HL-60/S4 treated with phorbol 12-myristate 13-acetate at 8.2 ng/mL for 4 days and 3 days (cell line): ENCODE data around the gene SGIP1.
"Not testable (repeated sequence)": the region's sequence is repeated elsewhere in the genome, so short reads cannot be mapped to it uniquely, and the experiment has no call there.

Experiments used
- in situ Hi-C: fragments of 300-500 bp; cut with MboI; formaldehyde crosslinking; loops from 2 replicates; pipeline ENCODE4 v1.15.0; 2022; ENCODE audit warnings: low sequenced_read_pairs

SGIP1 gene

GRCh38 chr1:66725885-66726665 is 192.1 kb downstream of the SGIP1 start:
- in situ Hi-C loops = no loop called here

- in situ Hi-C loops = no loop called here
These were observed 194.1 kb downstream of the SGIP1 start for GRCh38 chr1:66728021-66728420.

GRCh38 chr1:66728716-66729115 is 194.8 kb downstream of the SGIP1 start:
- in situ Hi-C loops = not testable (repeated sequence)

DNA sequence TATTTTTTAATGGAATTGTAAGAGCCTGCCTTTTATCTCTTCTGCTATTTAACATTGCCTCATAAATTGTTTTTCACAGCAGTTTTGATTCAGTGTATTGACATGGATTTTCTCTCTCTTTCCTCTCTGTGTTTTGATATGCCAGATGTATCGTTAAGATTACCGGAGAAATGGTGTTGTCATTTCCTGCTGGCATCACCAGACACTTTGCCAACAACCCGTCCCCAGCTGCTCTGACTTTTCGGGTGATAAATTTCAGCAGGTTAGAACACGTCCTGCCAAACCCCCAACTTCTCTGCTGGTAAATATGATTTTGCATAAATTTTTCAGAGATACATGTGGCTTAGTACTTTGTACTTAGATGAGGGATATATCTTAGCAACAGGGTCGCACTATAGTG is 195.2 kb downstream of the SGIP1 start:
- in situ Hi-C loops = no loop called here

DNA sequence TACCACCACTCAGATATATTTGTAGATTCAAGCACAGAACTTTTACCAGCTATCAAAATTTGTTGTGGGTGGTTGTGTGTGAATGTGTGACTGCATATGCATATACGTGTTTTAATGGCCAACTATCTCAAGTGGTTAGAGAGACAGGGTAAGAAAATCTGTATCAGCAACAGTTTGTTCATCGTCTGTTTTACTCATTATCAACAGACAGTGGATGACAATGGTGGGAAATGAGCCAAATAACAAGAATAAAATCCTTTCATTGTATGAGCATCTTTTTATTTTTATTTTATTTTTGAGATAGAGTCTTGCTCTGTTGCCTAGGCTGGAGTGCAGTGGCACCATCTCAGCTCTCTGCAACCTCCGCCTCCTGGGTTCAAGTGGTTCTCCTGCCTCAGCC is 195.6 kb downstream of the SGIP1 start:
- in situ Hi-C loops = no loop called here

DNA sequence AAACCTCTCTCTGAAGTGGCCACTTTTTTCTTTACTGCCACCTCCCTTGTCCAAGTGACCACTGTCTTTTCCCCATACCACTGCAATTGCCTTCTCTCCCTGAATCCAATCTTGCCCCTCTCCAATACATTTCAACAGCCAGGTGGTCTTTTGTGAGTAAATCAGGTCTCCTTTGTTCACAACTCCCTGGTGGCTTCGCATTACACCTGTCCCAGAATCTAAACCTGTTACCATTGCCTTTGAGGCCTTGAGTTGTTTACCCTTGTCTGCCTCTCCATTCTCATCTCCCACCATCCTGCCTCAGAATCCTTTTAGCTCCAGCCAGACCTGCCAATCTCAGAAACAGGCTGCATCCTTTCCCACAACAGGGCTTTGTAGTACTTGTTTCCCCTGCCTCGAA is 196.5 kb downstream of the SGIP1 start:
- in situ Hi-C loops = no loop called here

- in situ Hi-C loops = no loop called here
These were observed 197.4 kb downstream of the SGIP1 start for GRCh38 chr1:66731170-66731865.

GRCh38 chr1:66732407-66733166 is 198.6 kb downstream of the SGIP1 start:
- in situ Hi-C loops = no loop called here

DNA sequence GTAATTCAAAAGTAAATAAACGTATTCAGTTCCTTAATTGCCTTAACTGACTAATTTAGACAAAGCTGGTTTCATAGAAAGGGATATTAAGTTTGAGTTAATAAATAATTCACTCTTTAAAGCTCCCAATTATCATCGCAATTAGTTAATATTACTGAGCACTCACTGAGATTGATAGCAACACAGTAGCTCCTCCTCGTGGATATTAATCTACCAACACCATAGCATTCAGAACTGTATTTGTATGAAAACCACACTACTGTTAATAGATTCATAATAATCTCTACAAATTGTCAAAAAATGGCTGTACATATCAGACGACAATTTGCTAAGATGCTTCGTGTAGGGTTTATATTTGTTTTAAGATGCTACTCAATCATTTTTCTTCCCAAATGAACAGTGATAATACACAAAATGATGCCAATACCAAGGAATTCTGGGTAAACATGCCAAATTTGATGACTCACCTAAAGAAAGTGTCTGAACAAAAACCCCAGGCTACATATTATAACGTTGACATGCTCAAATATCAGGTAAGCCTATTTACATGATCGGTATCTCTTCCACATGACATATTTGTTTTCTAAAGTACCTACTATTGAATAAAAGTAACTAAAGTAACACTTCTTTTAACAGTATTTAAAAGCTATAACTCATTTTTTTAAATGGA is 199.5 kb downstream of the SGIP1 start:
- in situ Hi-C loops = no loop called here

GRCh38 chr1:66734531-66734930 is 200.6 kb downstream of the SGIP1 start:
- in situ Hi-C loops = not testable (repeated sequence)

DNA sequence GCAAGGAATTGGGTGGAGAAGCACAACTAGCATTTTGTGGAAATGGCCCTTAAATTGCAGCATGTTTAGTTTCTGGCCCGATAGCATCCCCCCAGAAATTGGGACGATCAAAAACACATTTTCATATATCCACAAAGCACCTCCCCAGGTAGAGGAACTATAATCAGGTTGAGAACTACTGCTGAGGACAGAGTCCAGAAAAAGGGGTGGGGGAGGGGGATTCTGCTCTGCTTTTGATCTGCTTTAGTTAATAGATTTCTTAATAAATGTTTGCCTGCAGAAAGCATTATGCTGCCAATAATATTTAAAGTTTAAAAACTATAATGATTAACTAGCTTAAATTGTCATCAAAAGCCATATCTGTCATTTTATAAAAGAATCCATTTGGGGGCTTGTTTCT is 203.9 kb downstream of the SGIP1 start:
- in situ Hi-C loops = no loop called here

GRCh38 chr1:66739401-66740157 is 205.6 kb downstream of the SGIP1 start:
- in situ Hi-C loops = no loop called here

- in situ Hi-C loops = no loop called here
These were observed 211.5 kb downstream of the SGIP1 start for GRCh38 chr1:66745451-66745850.

DNA sequence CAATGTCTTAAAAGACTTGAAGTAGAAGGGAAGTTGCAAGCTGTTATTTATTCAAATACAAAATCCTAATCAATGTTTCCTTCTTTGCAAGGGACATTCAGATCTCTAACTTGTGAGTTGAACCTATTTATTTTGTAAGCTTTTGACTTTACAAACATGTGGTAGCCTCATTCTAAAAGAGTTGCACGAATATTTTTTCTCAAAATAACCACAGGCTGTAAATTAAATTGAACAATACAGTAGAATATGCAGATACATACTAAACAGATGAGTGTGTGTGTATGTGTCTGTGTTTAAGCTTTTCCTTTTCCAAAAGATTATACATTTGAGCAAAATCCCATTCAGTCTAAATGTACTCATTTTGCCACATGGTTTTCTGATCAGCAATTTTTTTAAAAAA is 213.5 kb downstream of the SGIP1 start:
- in situ Hi-C loops = no loop called here

DNA sequence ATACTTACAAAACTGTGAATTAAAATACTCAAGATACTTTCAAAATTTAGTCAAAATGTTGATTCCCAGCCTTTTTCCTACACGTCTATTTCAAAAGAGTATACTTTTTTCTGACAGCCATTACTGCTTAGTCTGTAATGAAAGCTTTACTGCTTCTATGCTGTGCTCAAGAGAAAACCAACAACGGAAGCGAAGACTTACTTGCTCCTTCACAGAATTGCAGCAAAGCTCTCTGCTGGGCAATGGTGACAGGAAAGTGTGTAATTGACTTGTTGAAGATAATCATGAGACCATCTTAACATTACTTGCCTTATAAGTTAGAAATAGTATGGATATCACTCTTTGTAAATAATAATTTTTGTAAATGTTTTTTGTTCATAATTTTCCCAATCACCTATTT is 216.6 kb downstream of the SGIP1 start:
- in situ Hi-C loops = no loop called here

DNA sequence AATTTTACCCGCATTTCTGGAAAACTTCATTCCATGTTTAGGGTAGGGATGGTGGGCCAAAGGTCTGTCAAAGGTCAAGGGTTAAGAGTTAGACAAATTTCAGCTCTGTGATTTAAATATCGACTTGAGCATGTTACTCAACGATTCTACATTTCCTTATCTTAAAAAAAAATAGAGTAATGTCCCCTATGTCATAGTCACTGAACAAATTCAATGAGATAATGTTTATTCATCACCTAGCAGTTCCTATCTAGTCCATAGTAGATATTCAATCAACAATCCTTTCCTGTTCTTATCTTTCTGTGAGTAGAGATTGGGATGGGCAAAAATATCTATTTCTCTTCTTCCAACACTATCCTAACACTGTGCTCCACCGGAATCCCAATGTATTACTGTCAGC is 217.2 kb downstream of the SGIP1 start:
- in situ Hi-C loops = no loop called here

DNA sequence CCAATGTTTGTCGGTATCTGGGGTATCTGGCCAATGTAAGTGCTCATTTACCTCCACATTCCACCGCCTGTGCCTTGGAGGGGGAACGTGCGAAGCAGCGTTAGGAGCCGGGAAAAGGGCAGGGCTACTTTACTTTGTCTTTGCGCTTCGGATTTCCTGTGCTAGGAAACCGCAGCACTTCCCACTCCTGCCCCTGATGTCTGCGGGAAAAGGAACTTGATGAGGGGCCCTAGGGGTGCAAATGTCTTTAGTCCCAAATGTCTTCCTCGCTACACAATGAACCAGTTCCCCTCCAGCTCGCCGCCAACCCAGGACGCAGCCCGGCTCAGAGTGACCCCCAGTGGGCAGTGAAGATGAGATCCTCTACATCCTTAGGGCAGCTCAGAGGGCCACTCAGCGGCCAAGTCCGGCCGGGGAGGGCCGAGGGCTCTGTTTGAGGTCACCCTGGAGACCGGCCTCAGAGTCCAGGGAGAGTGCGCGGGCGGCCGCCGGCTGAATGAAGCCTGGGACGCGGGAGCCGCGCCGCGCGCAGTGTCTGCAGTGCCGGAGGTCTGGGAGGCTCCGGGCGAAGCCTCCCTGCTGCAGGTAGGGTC is 218.1 kb downstream of the SGIP1 start, which contains the start of gene DYNLT5:
TSS of gene DYNLT5 (plus strand) at position 460 of the 593 bp plus-strand sequence. CDS start 2,200 bp downstream, outside the sequence.
- in situ Hi-C loops = no loop called here

GRCh38 chr1:66752671-66753371 is 218.9 kb downstream of the SGIP1 start:
- in situ Hi-C loops = no loop called here

- in situ Hi-C loops = no loop called here
These were observed 223.8 kb downstream of the SGIP1 start for GRCh38 chr1:66757722-66758240.
